HG03108 (cell line): ENCODE measurements around the gene TEKT1.
"Not testable (repeated sequence)": the region's sequence is repeated elsewhere in the genome, so short reads cannot be mapped to it uniquely, and the experiment has no call there.

ENCODE experiments used
- ATAC-seq: cut with Tn5 transposase; IDR thresholded peaks from one replicate; pipeline ENCODE4 v1.9.1; 2021; ENCODE audit warnings: moderate library complexity; ENCODE audit not compliant: unreplicated experiment

Gene TEKT1

GRCh38 chr17:6816368-6816767, 15.2 kb downstream of the TEKT1 start:
- ATAC-seq, result not testable (repeated sequence)

GRCh38 chr17:6815775-6816174, 15.8 kb downstream of the TEKT1 start:
- ATAC-seq, result no peak

- ATAC-seq, result no peak
Measured at GRCh38 chr17:6812295-6812694, 19.2 kb downstream of the TEKT1 start.

- ATAC-seq, result no peak
Measured at GRCh38 chr17:6811510-6811909, 20.0 kb downstream of the TEKT1 start.

GRCh38 chr17:6800422-6801027, 31.0 kb downstream of the TEKT1 start:
- no peak for ATAC-seq

- ATAC-seq, result no peak
Measured at GRCh38 chr17:6799738-6800137, 31.8 kb downstream of the TEKT1 start.

- no peak for ATAC-seq
Measured at GRCh38 chr17:6797718-6798351, 33.7 kb downstream of the TEKT1 start.

GRCh38 chr17:6796887-6797490, 34.5 kb downstream of the TEKT1 start:
- ATAC-seq, result no peak

- ATAC-seq, result no peak
Measured at GRCh38 chr17:6796017-6796886, 35.3 kb downstream of the TEKT1 start.

GRCh38 chr17:6793748-6794493, 37.6 kb downstream of the TEKT1 start:
- no peak for ATAC-seq

- ATAC-seq, result no peak
Measured at GRCh38 chr17:6789146-6789545, 42.4 kb downstream of the TEKT1 start.

GRCh38 chr17:6787081-6787693, 44.3 kb downstream of the TEKT1 start:
- ATAC-seq, result no peak

GRCh38 chr17:6786618-6787017, 44.9 kb downstream of the TEKT1 start:
- ATAC-seq, result no peak

GRCh38 chr17:6782244-6782643, 49.3 kb downstream of the TEKT1 start:
- ATAC-seq, result no peak

GRCh38 chr17:6780886-6781285, 50.6 kb downstream of the TEKT1 start:
- ATAC-seq, result no peak

- ATAC-seq, result no peak
Measured at GRCh38 chr17:6780001-6780400, 51.5 kb downstream of the TEKT1 start.

- no peak for ATAC-seq
Measured at GRCh38 chr17:6779411-6779810, 52.1 kb downstream of the TEKT1 start.

- no peak for ATAC-seq
Measured at GRCh38 chr17:6775871-6776405, 55.6 kb downstream of the TEKT1 start, which contains the start of gene FBXO39. FBXO39 (plus strand) TSS chr17:6776215; CDS start chr17:6779869, 3,654 bp downstream.

- not testable (repeated sequence) for ATAC-seq
Measured at GRCh38 chr17:6774906-6775305, 56.6 kb downstream of the TEKT1 start.

GRCh38 chr17:6772016-6772415, 59.5 kb downstream of the TEKT1 start:
- no peak for ATAC-seq
